Activated CD8-positive, alpha-beta T cell treated with anti-CD3 and anti-CD28 coated beads for 36 hours (primary cell): ENCODE measurements around the gene RTKN2. TPM values are rescaled to one million over a fixed set of nuclear protein-coding genes. Genes with fewer than 3 reads are reported as not detected.

Experiments used
- ATAC-seq: fragments of 200-7000 bp; cut with Tn5 transposase; one replicate; pipeline ENCODE4 v1.10.0; 2021; ENCODE audit warnings: mild to moderate bottlenecking, moderate library complexity
- CTCF ChIA-PET: fragments of 350-600 bp; sonication (Branson Sonifier 250); formaldehyde crosslinking; loops from one replicate; lab custom pipeline; 2021; ENCODE audit warnings: antibody characterized with exemption; lab: Charles Lee
- POLR2A ChIA-PET: fragments of 350-600 bp; sonication (Branson Sonifier 250); formaldehyde crosslinking; loops from one replicate; lab custom pipeline; 2021; ENCODE audit warnings: antibody characterized with exemption; lab: Charles Lee
- DNase-seq: peaks from one replicate; pipeline ENCODE4 v3.0.0-alpha.2; 2020
- H3K27ac Mint-ChIP-seq: one replicate; pipeline ENCODE4 v1.8.0; 2021; ENCODE audit warnings: mild to moderate bottlenecking, mixed read lengths
- H3K27me3 Mint-ChIP-seq: one replicate; pipeline ENCODE4 v1.8.0; 2021; ENCODE audit warnings: mixed read lengths
- H3K36me3 Mint-ChIP-seq: one replicate; pipeline ENCODE4 v1.8.0; 2021; ENCODE audit warnings: low read depth, mixed read lengths
- H3K4me1 Mint-ChIP-seq: one replicate; pipeline ENCODE4 v1.8.0; 2021; ENCODE audit warnings: low read depth, mixed read lengths
- H3K4me3 Mint-ChIP-seq: one replicate; pipeline ENCODE4 v1.8.0; 2021; ENCODE audit warnings: mild to moderate bottlenecking, moderate library complexity, mixed read lengths
- H3K9me3 Mint-ChIP-seq: one replicate; pipeline ENCODE4 v1.8.0; 2021; ENCODE audit warnings: mixed read lengths
- intact Hi-C: fragments of 100-400 bp; cut with micrococcal nuclease; formaldehyde crosslinking; loops from one replicate; pipeline ENCODE4 v1.10.0; 2022
- total RNA-seq, 2 experiments: library from RNA; stranded (reverse); gene quantifications; one replicate each; pipeline ENCODE4 v1.2.3, GENCODE V29; 2021
- TF ChIP-seq, protein P1 (sequence below): fragments of 200-600 bp; IDR thresholded peaks from one replicate; pipeline ENCODE4 v1.8.0; 2022; ENCODE audit warnings: antibody characterized with exemption, mild to moderate bottlenecking

The RTKN2 gene
- total RNA-seq, 2 experiments from 2014 or later: 1.1 to 1.4 TPM

GRCh38 chr10:62153191-62153590, 115.5 kb downstream of the RTKN2 start:
- ChIA-PET CTCF (interaction anchor here (1.5 kb wide), 1 partner anchor 91 kb away, joined by 4 read pairs; no protein-coding TSS in a partner anchor), POLR2A (interaction anchor here (0.7 kb wide), 1 partner anchor 319 kb away, joined by 5 read pairs; no protein-coding TSS in a partner anchor)
- Mint-ChIP-seq H3K4me1 (peaks cover 2% of the 10 kb centered on the region), H3K9me3 (peaks cover 11% of the 10 kb centered on the region), H3K4me3 (no peak overlapping the region), H3K27ac (no peak overlapping the region), H3K27me3 (no peaks in the 10 kb centered on the region), H3K36me3 (no peaks in the 10 kb centered on the region)
- ATAC-seq (no peak), DNase-seq (no peak)
- intact Hi-C loops: no loop called here
- TF ChIP-seq, protein P1, sequence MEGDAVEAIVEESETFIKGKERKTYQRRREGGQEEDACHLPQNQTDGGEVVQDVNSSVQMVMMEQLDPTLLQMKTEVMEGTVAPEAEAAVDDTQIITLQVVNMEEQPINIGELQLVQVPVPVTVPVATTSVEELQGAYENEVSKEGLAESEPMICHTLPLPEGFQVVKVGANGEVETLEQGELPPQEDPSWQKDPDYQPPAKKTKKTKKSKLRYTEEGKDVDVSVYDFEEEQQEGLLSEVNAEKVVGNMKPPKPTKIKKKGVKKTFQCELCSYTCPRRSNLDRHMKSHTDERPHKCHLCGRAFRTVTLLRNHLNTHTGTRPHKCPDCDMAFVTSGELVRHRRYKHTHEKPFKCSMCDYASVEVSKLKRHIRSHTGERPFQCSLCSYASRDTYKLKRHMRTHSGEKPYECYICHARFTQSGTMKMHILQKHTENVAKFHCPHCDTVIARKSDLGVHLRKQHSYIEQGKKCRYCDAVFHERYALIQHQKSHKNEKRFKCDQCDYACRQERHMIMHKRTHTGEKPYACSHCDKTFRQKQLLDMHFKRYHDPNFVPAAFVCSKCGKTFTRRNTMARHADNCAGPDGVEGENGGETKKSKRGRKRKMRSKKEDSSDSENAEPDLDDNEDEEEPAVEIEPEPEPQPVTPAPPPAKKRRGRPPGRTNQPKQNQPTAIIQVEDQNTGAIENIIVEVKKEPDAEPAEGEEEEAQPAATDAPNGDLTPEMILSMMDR: no peak

DNA sequence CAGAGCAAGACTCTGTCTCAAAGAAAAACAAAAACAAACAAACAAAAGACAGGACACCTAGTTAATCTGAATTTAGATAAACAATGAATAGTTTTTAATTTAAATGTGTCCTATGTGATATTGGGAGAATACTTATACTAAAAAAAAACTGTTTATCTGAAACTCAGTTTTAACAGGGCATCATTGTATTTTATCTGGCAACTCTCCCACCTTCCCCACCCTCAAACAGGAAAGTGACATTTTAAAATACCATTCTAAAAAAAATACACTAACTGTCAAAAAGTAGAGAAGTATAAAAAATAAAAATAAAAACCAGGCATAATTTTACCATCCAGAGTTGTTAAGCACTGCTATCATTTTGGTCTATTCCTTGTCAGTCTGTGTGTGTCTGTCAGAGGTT, 119.0 kb downstream of the RTKN2 start:
- DNase-seq (no peak), ATAC-seq (no peak)
- ChIA-PET POLR2A (no interaction called here), CTCF (no interaction called here)
- Mint-ChIP-seq H3K27ac (no peak overlapping the region), H3K36me3 (no peaks in the 10 kb centered on the region), H3K4me1 (peaks cover 8% of the 10 kb centered on the region), H3K27me3 (no peaks in the 10 kb centered on the region), H3K4me3 (no peak overlapping the region), H3K9me3 (peaks cover 11% of the 10 kb centered on the region)
- intact Hi-C loops: no loop called here
- TF ChIP-seq, protein P1: no peak

- Mint-ChIP-seq H3K36me3 (no peaks in the 10 kb centered on the region), H3K9me3 (peaks cover 16% of the 10 kb centered on the region), H3K27me3 (no peaks in the 10 kb centered on the region), H3K4me1 (peaks cover 8% of the 10 kb centered on the region), H3K27ac (no peak overlapping the region), H3K4me3 (no peak overlapping the region)
- TF ChIP-seq, protein P1: no peak
- POLR2A ChIA-PET: interaction anchor here (0.9 to 1.1 kb wide), 3 partner anchors 8 to 101 kb away, joined by 3 read pairs; no protein-coding TSS in a partner anchor
- CTCF ChIA-PET: interaction anchor here (0.8 to 1.2 kb wide), 2 partner anchors 97 to 289 kb away, joined by 3 read pairs; no protein-coding TSS in a partner anchor
- DNase-seq (no peak), ATAC-seq (no peak)
- intact Hi-C loops: no loop called here
Measured at GRCh38 chr10:62148155-62148554, 120.5 kb downstream of the RTKN2 start.

DNA sequence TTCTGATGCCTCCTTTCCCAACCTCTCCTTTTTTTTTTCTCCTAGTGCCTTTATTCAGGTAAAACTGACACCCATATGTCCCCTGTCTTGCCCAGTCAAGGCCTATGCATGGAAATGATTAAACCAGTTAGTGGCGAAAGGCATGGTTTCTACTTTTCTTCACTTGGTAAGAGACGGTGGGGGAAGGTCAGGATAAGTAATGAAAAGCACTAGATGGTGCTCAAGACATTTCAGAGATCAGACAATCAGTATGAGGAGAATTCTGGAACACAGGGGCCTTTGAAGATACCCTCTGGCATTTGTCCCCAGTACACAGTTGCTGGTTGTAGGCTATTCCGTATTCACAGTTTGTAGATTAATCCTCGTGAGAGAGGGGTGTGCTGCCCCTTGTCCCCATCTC, 121.2 kb downstream of the RTKN2 start:
- TF ChIP-seq, protein P1: no peak
- no peak for DNase-seq
- no peak overlapping the region for H3K27ac Mint-ChIP-seq
- ATAC-seq: no peak
- H3K27me3 Mint-ChIP-seq: no peaks in the 10 kb centered on the region
- CTCF ChIA-PET: no interaction called here
- H3K4me3 Mint-ChIP-seq: no peak overlapping the region
- intact Hi-C loops: no loop called here
- no peaks in the 10 kb centered on the region for H3K36me3 Mint-ChIP-seq
- POLR2A ChIA-PET: interaction anchor here (0.9 kb wide), 1 partner anchor 100 kb away, joined by 3 read pairs; no protein-coding TSS in a partner anchor
- H3K9me3 Mint-ChIP-seq: peaks cover 21% of the 10 kb centered on the region
- H3K4me1 Mint-ChIP-seq: peaks cover 8% of the 10 kb centered on the region

DNA sequence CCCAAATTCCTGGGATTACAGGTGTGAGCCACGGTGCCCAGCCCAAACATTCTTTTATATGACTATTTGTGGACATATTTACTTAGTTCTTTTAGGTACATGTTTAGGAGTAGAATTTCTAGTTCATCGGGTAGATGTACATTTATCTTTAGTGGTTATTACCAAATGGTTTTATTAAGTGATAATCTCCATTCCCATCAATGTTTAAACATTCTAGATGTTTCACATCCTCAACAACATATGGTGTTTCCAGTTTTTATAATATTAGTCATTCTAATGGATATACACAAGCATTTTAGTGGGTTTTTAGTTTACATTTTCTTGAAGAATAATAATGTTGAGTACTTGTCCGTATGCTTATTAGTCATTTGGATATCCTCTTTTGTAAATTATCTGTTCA, 131.7 kb downstream of the RTKN2 start:
- ATAC-seq (no peak), DNase-seq (no peak)
- Mint-ChIP-seq H3K27me3 (no peaks in the 10 kb centered on the region), H3K9me3 (peaks cover 16% of the 10 kb centered on the region), H3K4me3 (no peak overlapping the region), H3K4me1 (peaks cover 10% of the 10 kb centered on the region), H3K36me3 (peaks cover 8% of the 10 kb centered on the region), H3K27ac (no peak overlapping the region)
- intact Hi-C loops: no loop called here
- TF ChIP-seq, protein P1: no peak
- ChIA-PET CTCF (interaction anchor here (0.8 kb wide), 1 partner anchor 9 kb away, joined by 3 read pairs; no protein-coding TSS in a partner anchor), POLR2A (no interaction called here)
